ENCODE measurements around the gene TRIM64C. TPM values are rescaled to one million over a fixed set of nuclear protein-coding genes. Genes with fewer than 3 reads are reported as not detected.
"Not testable (repeated sequence)": the region's sequence is repeated elsewhere in the genome, so short reads cannot be mapped to it uniquely, and the experiment has no call there.

Gene TRIM64C, protein sequence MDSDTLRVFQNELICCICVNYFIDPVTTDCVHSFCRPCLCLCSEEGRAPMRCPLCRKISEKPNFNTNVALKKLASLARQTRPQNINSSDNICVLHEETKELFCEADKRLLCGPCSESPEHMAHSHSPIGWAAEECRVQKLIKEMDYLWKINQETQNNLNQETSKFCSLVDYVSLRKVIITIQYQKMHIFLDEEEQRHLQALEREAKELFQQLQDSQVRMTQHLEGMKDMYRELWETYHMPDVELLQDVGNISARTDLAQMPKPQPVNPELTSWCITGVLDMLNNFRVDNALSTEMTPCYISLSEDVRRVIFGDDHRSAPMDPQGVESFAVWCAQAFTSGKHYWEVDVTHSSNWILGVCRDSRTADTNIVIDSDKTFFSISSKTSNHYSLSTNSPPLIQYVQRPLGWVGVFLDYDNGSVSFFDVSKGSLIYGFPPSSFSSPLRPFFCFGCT
- total RNA-seq, result not detected in 2 replicates

DNA sequence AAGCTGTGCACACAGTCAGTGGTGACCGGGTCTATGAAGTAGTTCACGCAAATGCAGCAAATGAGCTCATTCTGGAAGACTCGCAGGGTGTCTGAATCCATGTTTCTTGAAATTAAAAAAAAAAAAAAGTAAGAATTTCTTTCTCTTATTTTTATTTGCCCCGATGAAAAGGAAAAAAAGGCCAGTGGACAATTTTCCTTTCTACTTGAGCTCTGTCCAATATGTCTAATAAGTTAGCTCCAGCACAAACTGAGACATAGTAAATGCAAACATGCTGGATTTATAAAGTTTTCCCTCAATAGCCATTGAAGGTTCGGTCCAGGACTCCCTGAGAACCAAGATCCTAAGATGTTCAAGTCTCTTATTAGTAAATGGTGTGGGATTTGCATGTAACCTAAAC, at the start of gene TRIM64C:
Gene TRIM64C, minus strand, starts transcription at position 101 of the 400 bp plus-strand sequence. Its CDS starts 0 bp downstream, at position 101.
- H3K4me1 Mint-ChIP-seq; H3K36me3 Mint-ChIP-seq (ENCODE audit: low read depth); H3K27ac Mint-ChIP-seq; CTCF ChIA-PET; H3K4me3 Mint-ChIP-seq; H3K9me3 Mint-ChIP-seq; POLR2A ChIA-PET; intact Hi-C loops (cut with micrococcal nuclease); ATAC-seq (ENCODE audit: low read depth); DNase-seq; H3K27me3 Mint-ChIP-seq: not testable (repeated sequence)

DNA sequence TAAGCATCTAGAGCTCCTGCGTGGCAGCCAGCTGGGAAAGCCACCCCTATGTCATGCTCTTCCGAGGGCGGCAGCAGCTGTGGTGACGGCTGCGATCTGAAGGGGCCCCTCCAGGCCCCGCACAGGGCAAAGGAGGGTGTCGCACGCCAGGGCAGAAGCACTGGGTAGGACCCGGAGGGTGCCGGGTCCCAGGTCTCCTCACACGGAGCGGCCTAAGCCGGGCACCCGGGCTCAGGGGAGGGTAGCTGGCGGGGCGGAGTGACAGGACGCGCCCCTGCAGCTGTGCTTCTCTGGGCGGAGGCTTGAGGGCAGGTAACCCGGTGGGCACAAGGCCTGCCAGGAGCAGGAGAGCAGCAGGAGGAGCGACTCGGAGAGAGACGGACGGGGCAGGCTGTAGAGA, 43.4 kb upstream of the TRIM64C start:
- POLR2A ChIA-PET; H3K4me3 Mint-ChIP-seq; DNase-seq; ATAC-seq (ENCODE audit: low read depth); H3K4me1 Mint-ChIP-seq; H3K36me3 Mint-ChIP-seq (ENCODE audit: low read depth); CTCF ChIA-PET; intact Hi-C loops (cut with micrococcal nuclease); H3K9me3 Mint-ChIP-seq; H3K27ac Mint-ChIP-seq; H3K27me3 Mint-ChIP-seq: not testable (repeated sequence)

DNA sequence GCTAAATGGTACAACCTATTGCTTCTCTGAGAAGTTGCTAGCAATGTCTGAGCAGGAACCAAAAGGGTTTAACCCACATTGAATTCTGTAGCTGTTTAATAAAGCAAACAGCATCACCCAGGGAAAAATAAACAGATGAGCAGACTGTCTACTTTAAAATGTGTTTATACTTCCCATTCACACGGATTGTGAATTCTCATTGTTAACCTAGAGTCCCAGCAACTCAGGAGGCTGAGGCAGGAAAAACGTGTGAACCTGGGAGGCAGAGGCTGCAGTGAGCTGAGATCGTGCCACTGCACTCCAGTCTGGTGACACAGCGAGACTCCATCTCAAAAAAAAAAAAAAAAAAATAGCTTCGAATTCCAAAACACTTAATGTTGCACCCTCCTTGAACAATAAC, 11.0 kb upstream of the TRIM64C start:
- intact Hi-C loops (cut with micrococcal nuclease); H3K36me3 Mint-ChIP-seq (ENCODE audit: low read depth): not testable (repeated sequence)

DNA sequence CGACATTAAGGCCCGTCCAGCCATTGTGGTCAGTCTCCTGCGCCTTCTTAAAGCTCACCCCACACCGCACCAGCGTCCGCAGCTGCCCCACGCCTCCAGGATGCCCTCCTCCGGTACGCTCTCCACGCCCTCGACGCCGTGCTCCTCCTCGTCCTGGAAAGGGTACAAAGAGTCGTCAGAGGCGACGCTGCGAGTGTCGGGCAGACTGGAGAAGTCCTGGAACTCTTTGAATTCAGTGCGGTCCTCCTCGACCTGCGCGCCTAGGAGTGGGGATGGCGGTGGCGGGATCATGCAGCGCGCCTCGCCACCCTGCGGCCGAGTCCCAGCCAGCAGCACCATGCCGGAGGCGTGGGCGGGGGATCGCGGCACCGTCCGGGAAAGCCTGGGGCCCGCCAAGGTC, 9.1 kb downstream of the TRIM64C start:
- POLR2A ChIA-PET; ATAC-seq (ENCODE audit: low read depth): not testable (repeated sequence)

More for the DNA sequence above, 11.0 kb upstream of the TRIM64C start:
- H3K4me1 Mint-ChIP-seq; H3K27me3 Mint-ChIP-seq; ATAC-seq (ENCODE audit: low read depth); H3K27ac Mint-ChIP-seq; CTCF ChIA-PET; H3K9me3 Mint-ChIP-seq; POLR2A ChIA-PET; DNase-seq; H3K4me3 Mint-ChIP-seq: not testable (repeated sequence)

DNA sequence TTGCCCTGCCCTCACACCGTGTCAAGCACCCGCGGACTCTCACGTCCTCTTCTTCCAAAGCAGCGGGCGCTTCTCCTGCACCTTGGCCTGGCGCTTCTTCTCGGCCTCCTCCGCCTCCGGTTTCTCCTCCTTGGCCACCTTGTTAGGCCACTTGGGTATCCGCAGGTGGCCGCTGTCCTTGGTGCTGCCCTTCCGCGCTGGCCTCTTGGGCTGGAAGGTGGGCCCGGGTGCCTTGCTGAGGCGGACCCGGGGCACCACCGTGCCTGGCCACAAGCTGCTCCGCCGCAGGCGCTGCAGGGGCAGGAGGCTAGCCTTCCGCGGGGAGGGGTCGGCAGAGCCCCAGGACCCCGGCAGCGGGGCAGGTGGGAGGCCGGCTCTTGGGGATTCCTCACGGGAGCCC, 10.7 kb downstream of the TRIM64C start:
- H3K36me3 Mint-ChIP-seq (ENCODE audit: low read depth); H3K4me3 Mint-ChIP-seq; H3K27me3 Mint-ChIP-seq; POLR2A ChIA-PET; ATAC-seq (ENCODE audit: low read depth); DNase-seq; CTCF ChIA-PET; H3K9me3 Mint-ChIP-seq; intact Hi-C loops (cut with micrococcal nuclease); H3K4me1 Mint-ChIP-seq; H3K27ac Mint-ChIP-seq: not testable (repeated sequence)

More for the DNA sequence above, 9.1 kb downstream of the TRIM64C start:
- CTCF ChIA-PET; H3K4me1 Mint-ChIP-seq; H3K4me3 Mint-ChIP-seq; H3K9me3 Mint-ChIP-seq; H3K27me3 Mint-ChIP-seq; intact Hi-C loops (cut with micrococcal nuclease); H3K27ac Mint-ChIP-seq; DNase-seq; H3K36me3 Mint-ChIP-seq (ENCODE audit: low read depth): not testable (repeated sequence)

DNA sequence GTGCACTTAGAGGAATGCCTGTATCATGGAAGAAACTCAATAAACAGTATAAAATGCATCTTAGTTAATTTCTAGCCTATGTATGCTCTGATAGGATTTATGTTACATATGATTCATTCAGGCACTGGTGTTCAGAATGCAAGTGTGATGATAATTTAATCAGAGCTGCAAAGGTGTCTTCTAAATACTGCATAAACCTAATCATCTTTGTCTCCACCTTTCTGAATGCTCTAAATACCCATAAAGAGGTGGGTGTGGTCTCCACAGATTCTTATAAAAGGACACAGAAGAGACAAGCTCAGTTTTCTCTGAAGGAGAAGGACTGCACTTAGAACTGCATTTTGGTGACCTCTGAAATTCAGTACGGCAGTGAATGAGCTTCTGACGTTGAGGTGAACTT, 30.4 kb downstream of the TRIM64C start, which contains the start of gene TRIM49B:
Gene TRIM49B, plus strand, starts transcription at position 301 of the 400 bp plus-strand sequence. CDS start 2,777 bp downstream, outside the sequence.
- CTCF ChIA-PET; POLR2A ChIA-PET; H3K4me1 Mint-ChIP-seq; ATAC-seq (ENCODE audit: low read depth); H3K36me3 Mint-ChIP-seq (ENCODE audit: low read depth); H3K4me3 Mint-ChIP-seq; H3K9me3 Mint-ChIP-seq; intact Hi-C loops (cut with micrococcal nuclease); H3K27ac Mint-ChIP-seq; DNase-seq; H3K27me3 Mint-ChIP-seq: not testable (repeated sequence)

Other genes with a start within 250 kb of the TRIM64C start
- not detected in 2 replicates for gene TRIM51G, start 75.2 kb downstream of the TRIM64C start, total RNA-seq
- not detected in 2 replicates for gene TRIM49B, start 30.3 kb downstream of the TRIM64C start, total RNA-seq
- not detected in 2 replicates for gene FOLH1, start 149.5 kb upstream of the TRIM64C start, total RNA-seq

Data from activated B cell treated with CpG ODN at 0.5 μM for 24 hours (primary cell).